Thoracic aorta (tissue), 2 donors: ENCODE results near the gene GAB2. TPM values are rescaled to one million over a fixed set of nuclear protein-coding genes. Genes with fewer than 3 reads are reported as not detected.

Experiments
- ATAC-seq: fragments of 150-250 bp; one replicate; pipeline ENCODE4 v1.8.0; 2017; ENCODE audit warnings: low read depth; ENCODE audit not compliant: insufficient number of reproducible peaks, low FRiP score
- DNase-seq: peaks from one replicate; pipeline ENCODE4 v3.0.0-alpha.2; 2020; ENCODE audit warnings: low spot score
- H3K27ac ChIP-seq, 2 donors: fragments of 200-600 bp; sonication (generic); 1 replicate in 1 of 2; 2 replicates in 1 of 2; pipeline ENCODE4 v1.5.1; 2016; ENCODE audit warnings: mild to moderate bottlenecking in 2 of 2, moderate library complexity in 2 of 2
- H3K27me3 ChIP-seq: fragments of 200-600 bp; sonication (generic); replicated peaks from 2 replicates; pipeline ENCODE4 v1.6.0; 2016; ENCODE audit warnings: mild to moderate bottlenecking; ENCODE audit not compliant: insufficient read depth
- H3K36me3 ChIP-seq: fragments of 200-600 bp; sonication (generic); one replicate; pipeline ENCODE4 v1.5.1; 2016
- H3K4me1 ChIP-seq, 2 donors: fragments of 200-600 bp; sonication (generic); 1 replicate in 1 of 2; 2 replicates in 1 of 2; pipeline versions ENCODE4 v1.5.1 to v1.6.0; 2016; ENCODE audit warnings: low read depth in 2 of 2, mild to moderate bottlenecking in 1 of 2; ENCODE audit not compliant: control insufficient read depth in 1 of 2
- H3K4me3 ChIP-seq: fragments of 200-600 bp; sonication (generic); 2 replicates; pipeline ENCODE4 v1.5.1; 2016; ENCODE audit warnings: mild to moderate bottlenecking
- H3K9me3 ChIP-seq: fragments of 200-600 bp; sonication (generic); 2 replicates; pipeline ENCODE4 v1.5.1; 2016
- CTCF ChIP-seq: fragments of 200-600 bp; sonication (generic); IDR thresholded peaks from one replicate; pipeline ENCODE4 v1.5.1; 2019; ENCODE audit warnings: antibody characterized with exemption
- total RNA-seq, 2 donors: library from RNA; depleted of rRNA; stranded (reverse); fragments of >200 nt; gene quantifications; one replicate each; pipeline versions ENCODE4 v1.1.0 to v1.2.3, GENCODE V29; 2016

Gene GAB2
- total RNA-seq, 2 donors from 2014 or later = 65.4 to 91.5 TPM

GRCh38 chr11:78340530-78340929 lies 77.1 kb downstream of the GAB2 start:
- Histone ChIP-seq H3K9me3 (no peaks in the 10 kb centered on the region), H3K36me3 (no peaks in the 10 kb centered on the region), H3K4me3 (no peak overlapping the region), H3K27ac (no peak overlapping the region), H3K4me1 (peaks cover 13 to 60% of the 10 kb centered on the region in 2 donors), H3K27me3 (no peaks in the 10 kb centered on the region)
- no peak for TF ChIP-seq CTCF
- ATAC-seq (no peak), DNase-seq (no peak)

- Histone ChIP-seq H3K27ac (no peak overlapping the region), H3K9me3 (no peaks in the 10 kb centered on the region), H3K36me3 (no peaks in the 10 kb centered on the region), H3K4me1 (peaks cover 8 to 54% of the 10 kb centered on the region in 2 donors), H3K27me3 (no peaks in the 10 kb centered on the region), H3K4me3 (no peak overlapping the region)
- ATAC-seq (no peak), DNase-seq (no peak)
- TF ChIP-seq CTCF = no peak
Measured at GRCh38 chr11:78339945-78340344, 77.7 kb downstream of the GAB2 start.

- DNase-seq = no peak
- Histone ChIP-seq H3K4me3 (no peak overlapping the region), H3K27ac (no peak overlapping the region), H3K4me1 (peaks cover 8 to 50% of the 10 kb centered on the region in 2 donors), H3K9me3 (no peaks in the 10 kb centered on the region), H3K27me3 (no peaks in the 10 kb centered on the region), H3K36me3 (no peaks in the 10 kb centered on the region)
- TF ChIP-seq CTCF = no peak
- no peak for ATAC-seq
Measured at GRCh38 chr11:78339483-78339882, 78.1 kb downstream of the GAB2 start.

GRCh38 chr11:78338702-78339101 lies 78.9 kb downstream of the GAB2 start:
- Histone ChIP-seq H3K36me3 (no peaks in the 10 kb centered on the region), H3K4me3 (no peak overlapping the region), H3K4me1 (peaks cover 8 to 43% of the 10 kb centered on the region in 2 donors), H3K27ac (no peak overlapping the region), H3K27me3 (no peaks in the 10 kb centered on the region), H3K9me3 (no peaks in the 10 kb centered on the region)
- no peak for DNase-seq
- no peak for ATAC-seq
- TF ChIP-seq CTCF = no peak

- TF ChIP-seq CTCF = no peak
- no peak for ATAC-seq
- no peak for DNase-seq
- Histone ChIP-seq H3K9me3 (no peaks in the 10 kb centered on the region), H3K36me3 (no peaks in the 10 kb centered on the region), H3K27ac (no peak overlapping the region), H3K4me1 (peaks cover 8 to 44% of the 10 kb centered on the region in 2 donors), H3K27me3 (no peaks in the 10 kb centered on the region), H3K4me3 (no peak overlapping the region)
Measured at GRCh38 chr11:78338138-78338537, 79.5 kb downstream of the GAB2 start.
